NCI-H345 treated with DMSO at 0.1 percent for 48 hours (cell line): Measurements from ENCODE around the gene SLC27A4.

Source experiments
- DNase-seq: peaks from one replicate; lab custom pipeline; 2025; ENCODE audit not compliant: unreplicated experiment; lab: John Stamatoyannopoulos, UW

Gene SLC27A4

GRCh38 chr9:128361986-128362646, 21.8 kb downstream of the SLC27A4 start:
- peak; percentile 53 for DNase-seq

GRCh38 chr9:128362774-128363173, 22.4 kb downstream of the SLC27A4 start:
- DNase-seq: no peak

GRCh38 chr9:128365525-128365924, 25.2 kb downstream of the SLC27A4 start:
- DNase-seq: no peak

GRCh38 chr9:128369024-128369706, 28.8 kb downstream of the SLC27A4 start:
- DNase-seq: no peak

- no peak for DNase-seq
Observed at GRCh38 chr9:128370367-128370751, 30.0 kb downstream of the SLC27A4 start.

GRCh38 chr9:128370752-128371629, 30.7 kb downstream of the SLC27A4 start, which contains the start of gene URM1:
Gene URM1, plus strand, starts transcription at chr9:128371374. Its CDS starts 7 bp downstream, at chr9:128371381.
- DNase-seq: peak; percentile 84

GRCh38 chr9:128371630-128372117, 31.3 kb downstream of the SLC27A4 start:
- DNase-seq: no peak

- no peak for DNase-seq
Observed at GRCh38 chr9:128372188-128372641, 31.9 kb downstream of the SLC27A4 start.

- DNase-seq: no peak
Observed at GRCh38 chr9:128372784-128373183, 32.5 kb downstream of the SLC27A4 start.

- DNase-seq: no peak
Observed at GRCh38 chr9:128374221-128374675, 33.9 kb downstream of the SLC27A4 start.

GRCh38 chr9:128375865-128376264, 35.5 kb downstream of the SLC27A4 start:
- no peak for DNase-seq

GRCh38 chr9:128382261-128382660, 41.9 kb downstream of the SLC27A4 start:
- DNase-seq: no peak

GRCh38 chr9:128383007-128383753, 42.9 kb downstream of the SLC27A4 start:
- no peak for DNase-seq

GRCh38 chr9:128383791-128384190, 43.5 kb downstream of the SLC27A4 start:
- no peak for DNase-seq

GRCh38 chr9:128384801-128385495, 44.6 kb downstream of the SLC27A4 start:
- no peak for DNase-seq

GRCh38 chr9:128385496-128386460, 45.5 kb downstream of the SLC27A4 start:
- DNase-seq: no peak

GRCh38 chr9:128388150-128388549, 47.8 kb downstream of the SLC27A4 start:
- DNase-seq: no peak

GRCh38 chr9:128389395-128390149, 49.2 kb downstream of the SLC27A4 start:
- no peak for DNase-seq
